Sigmoid colon (tissue), 7 donors: ENCODE data around the gene ABCC9. TPM values are rescaled to one million over a fixed set of nuclear protein-coding genes. Genes with fewer than 3 reads are reported as not detected.

Experiments
- DNase-seq: peaks from one replicate; pipeline ENCODE4 v3.0.0-alpha.2; 2019
- H3K27ac ChIP-seq, 4 donors: fragments of 200-600 bp; sonication (generic); one replicate each; pipeline ENCODE4 v1.5.1; 2016 to 2019; ENCODE audit warnings: mild to moderate bottlenecking in 1 of 4
- H3K27me3 ChIP-seq, 3 donors: fragments of 200-600 bp; sonication (generic); one replicate each; pipeline ENCODE4 v1.5.1; 2019; ENCODE audit warnings: mild to moderate bottlenecking in 1 of 3
- H3K36me3 ChIP-seq, 4 donors: fragments of 200-600 bp; sonication (generic); one replicate each; pipeline ENCODE4 v1.5.1; 2016 to 2019
- H3K4me1 ChIP-seq, 4 donors: fragments of 200-600 bp; sonication (generic); one replicate each; pipeline ENCODE4 v1.5.1; 2017 to 2019
- H3K4me3 ChIP-seq, 4 donors: fragments of 200-600 bp; sonication (generic); one replicate each; pipeline ENCODE4 v1.5.1; 2017 to 2019; ENCODE audit warnings: mild to moderate bottlenecking in 2 of 4, moderate library complexity in 1 of 4
- H3K9me3 ChIP-seq, 4 donors: fragments of 200-600 bp in 3 of 4; sonication (generic) in 3 of 4; one replicate each; pipeline versions ENCODE4 v1.5.1 to v1.6.1; 2013 to 2019
- CTCF ChIP-seq, 4 experiments: fragments of 450-650 bp in 3 of 4; fragments of 200-600 bp in 1 of 4; IDR thresholded peaks; one replicate each; pipeline ENCODE4 v1.5.1; 2016 to 2019; ENCODE audit warnings: antibody characterized with exemption in 4 of 4, mild to moderate bottlenecking in 3 of 4, moderate library complexity in 2 of 4
- EP300 ChIP-seq, 4 donors: sonication (generic); formaldehyde crosslinking; IDR thresholded peaks; one replicate each; pipeline ENCODE4 v1.6.1; 2017; ENCODE audit warnings: antibody characterized with exemption in 4 of 4
- POLR2A ChIP-seq, 2 donors: fragments of 450-650 bp; IDR thresholded peaks; one replicate each; pipeline ENCODE4 v1.6.1; 2016; ENCODE audit warnings: antibody characterized with exemption in 2 of 2, mild to moderate bottlenecking in 2 of 2, moderate library complexity in 2 of 2
- POLR2AphosphoS5 ChIP-seq, 4 donors: sonication (generic); formaldehyde crosslinking; IDR thresholded peaks; one replicate each; pipeline ENCODE4 v1.6.1; 2017; ENCODE audit warnings: antibody characterized with exemption in 4 of 4
- WGBS, 2 donors: extraction: QIAGEN DNeasy Blood & Tissue Kit; methylation state at CpG; one replicate each; pipeline ENCODE4 v1.1.7; 2013; 5-methylcytosine and 5-hydroxymethylcytosine counted together
- intact Hi-C: fragments of 100-400 bp; cut with DNase I; formaldehyde crosslinking; loops from one replicate; pipeline ENCODE4 v1.15.1; 2023
- polyA plus RNA-seq, 3 donors: library from polyadenylated mRNA; stranded (reverse); fragments of 200-250 nt; gene quantifications; one replicate each; pipeline ENCODE4 v1.2.3, GENCODE V29; 2013
- total RNA-seq, 4 donors: library from RNA; depleted of rRNA; stranded (reverse); fragments of >200 nt; gene quantifications; one replicate each; pipeline ENCODE4 v1.1.0, GENCODE V29; 2016
- donor health status: healthy with polysubstance abuse.
- donor health status: Bipolar disorder and iron deficiency.
- donor health status: healthy.

The ABCC9 gene
- total and polyA plus RNA-seq, 7 donors: 0.23 to 39.2 (median 28.2) TPM

- TF ChIP-seq CTCF (IDR thresholded peaks at IDR 0.05): no peak
- H3K9me3 ChIP-seq: peaks cover 0 to 4% (median 0%) of the 10 kb centered on the region in 4 donors
- no peaks in the 10 kb centered on the region for H3K4me1 ChIP-seq
- intact Hi-C loops: no loop called here
- no peak for DNase-seq
- no peaks in the 10 kb centered on the region for H3K27me3 ChIP-seq
- no peak overlapping the region for H3K4me3 ChIP-seq
- H3K27ac ChIP-seq: no peak overlapping the region
- peaks cover 0 to 13% (median 0%) of the 10 kb centered on the region in 4 donors for H3K36me3 ChIP-seq
Observed at GRCh38 chr12:21865846-21866245, 75.4 kb downstream of the ABCC9 start.

- WGBS, 2 donors: 88 to 91% methylated on average over 2 of the region's 2 CpGs
- Histone ChIP-seq H3K27ac (no peak overlapping the region), H3K4me1 (no peaks in the 10 kb centered on the region), H3K36me3 (peaks cover 0 to 8% (median 0%) of the 10 kb centered on the region in 4 donors), H3K9me3 (no peaks in the 10 kb centered on the region), H3K27me3 (no peaks in the 10 kb centered on the region), H3K4me3 (no peak overlapping the region)
- no peak for DNase-seq
- intact Hi-C loops: no loop called here
- TF ChIP-seq EP300 (IDR thresholded peaks at IDR 0.05) (no peak), POLR2AphosphoS5 (IDR thresholded peaks at IDR 0.05) (no peak)
Observed at GRCh38 chr12:21860534-21860933, 80.7 kb downstream of the ABCC9 start.

- H3K9me3 ChIP-seq: no peaks in the 10 kb centered on the region
- 93% methylated on average over 4 of the region's 4 CpGs for WGBS, 2 donors
- intact Hi-C loops: no loop called here
- H3K27ac ChIP-seq: no peak overlapping the region
- H3K4me3 ChIP-seq: no peak overlapping the region
- H3K36me3 ChIP-seq: peaks cover 0 to 8% (median 0%) of the 10 kb centered on the region in 4 donors
- H3K27me3 ChIP-seq: no peaks in the 10 kb centered on the region
- TF ChIP-seq EP300 (IDR thresholded peaks at IDR 0.05): no peak
- no peak for TF ChIP-seq POLR2AphosphoS5 (IDR thresholded peaks at IDR 0.05)
- no peak for TF ChIP-seq CTCF (IDR thresholded peaks at IDR 0.05)
- TF ChIP-seq POLR2A (IDR thresholded peaks at IDR 0.05): no peak
- no peaks in the 10 kb centered on the region for H3K4me1 ChIP-seq
- no peak for DNase-seq
Observed at GRCh38 chr12:21860128-21860527, 81.1 kb downstream of the ABCC9 start.

- TF ChIP-seq POLR2AphosphoS5 (IDR thresholded peaks at IDR 0.05) (no peak), CTCF (IDR thresholded peaks at IDR 0.05) (no peak), EP300 (IDR thresholded peaks at IDR 0.05) (no peak), POLR2A (IDR thresholded peaks at IDR 0.05) (no peak)
- Histone ChIP-seq H3K9me3 (no peaks in the 10 kb centered on the region), H3K4me1 (no peaks in the 10 kb centered on the region), H3K4me3 (no peak overlapping the region), H3K27me3 (no peaks in the 10 kb centered on the region), H3K36me3 (peaks cover 0 to 8% (median 0%) of the 10 kb centered on the region in 4 donors), H3K27ac (no peak overlapping the region)
- no peak for DNase-seq
- 88 to 91% methylated on average over 5 of the region's 5 CpGs for WGBS, 2 donors
- intact Hi-C loops: no loop called here
Observed at GRCh38 chr12:21852251-21852650, 89.0 kb downstream of the ABCC9 start.

GRCh38 chr12:21851151-21851550 is 90.1 kb downstream of the ABCC9 start:
- no peak for TF ChIP-seq CTCF (IDR thresholded peaks at IDR 0.05)
- no peak for TF ChIP-seq POLR2AphosphoS5 (IDR thresholded peaks at IDR 0.05)
- TF ChIP-seq EP300 (IDR thresholded peaks at IDR 0.05): no peak
- no peak for TF ChIP-seq POLR2A (IDR thresholded peaks at IDR 0.05)
- Histone ChIP-seq H3K27me3 (no peaks in the 10 kb centered on the region), H3K36me3 (peaks cover 0 to 8% (median 0%) of the 10 kb centered on the region in 4 donors), H3K9me3 (no peaks in the 10 kb centered on the region), H3K4me3 (no peak overlapping the region), H3K27ac (no peak overlapping the region), H3K4me1 (no peaks in the 10 kb centered on the region)
- DNase-seq: no peak
- 69 to 76% methylated on average over 1 of the region's 1 CpG for WGBS, 2 donors
- intact Hi-C loops: no loop called here
